Endothelial cell of umbilical vein (primary cell): ENCODE data around the gene TTLL11. TPM values are rescaled to one million over a fixed set of nuclear protein-coding genes. Genes with fewer than 3 reads are reported as not detected.

Experiments used
- BruUV-seq: library from RNA; stranded (reverse); fragments of 400-500 nt; replicated peaks from 2 replicates; lab custom pipeline; 2021; lab: Mats Ljungman, UMichigan
- CTCF ChIA-PET: fragments of 300-600, 350-600 bp; sonication (Branson Sonifier 250); formaldehyde crosslinking; loops from one replicate; lab custom pipeline; 2021; ENCODE audit warnings: antibody characterized with exemption, inconsistent platforms; lab: Charles Lee
- POLR2A ChIA-PET: fragments of 300-600, 350-600 bp; sonication (Branson Sonifier 250); formaldehyde crosslinking; loops from one replicate; lab custom pipeline; 2021; ENCODE audit warnings: antibody characterized with exemption, inconsistent platforms; lab: Charles Lee
- DNase-seq: peaks from one replicate; pipeline ENCODE4 v3.0.0-alpha.2; 2011; ENCODE audit warnings: low read depth, low spot score
- FAIRE-seq: peaks from 2 replicates; lab custom pipeline; 2011; peaks lifted over from hg19 to GRCh38; lab: Jason Lieb, UNC
- H2AFZ ChIP-seq: 2 replicates; pipeline ENCODE4 v1.6.0; 2012; ENCODE audit warnings: low read depth, low read length, control low read depth, inconsistent platforms
- H3K27ac ChIP-seq: 2 replicates; pipeline ENCODE4 v1.5.1; 2011; ENCODE audit warnings: low read depth, mild to moderate bottlenecking, control low read depth, low read length, moderate library complexity; ENCODE audit not compliant: insufficient read depth
- H3K27me3 ChIP-seq, 2 experiments: 2 replicates each; pipeline versions ENCODE4 v1.6.0 to v1.6.1; 2011; ENCODE audit warnings: low read length in 2 of 2, mixed read lengths in 1 of 2; ENCODE audit not compliant: control insufficient read depth in 2 of 2, insufficient read depth in 2 of 2
- H3K36me3 ChIP-seq, 2 experiments: 2 replicates in 1 of 2; 3 replicates in 1 of 2; pipeline ENCODE4 v1.5.1; 2011; ENCODE audit warnings: low read length in 2 of 2, mild to moderate bottlenecking in 1 of 2, moderate library complexity in 1 of 2; ENCODE audit not compliant: control insufficient read depth in 2 of 2, insufficient read depth in 2 of 2; ENCODE audit errors: extremely low read depth in 1 of 2
- H3K4me1 ChIP-seq: 3 replicates; pipeline ENCODE4 v1.5.1; 2011; ENCODE audit warnings: mild to moderate bottlenecking, low read length; ENCODE audit not compliant: control insufficient read depth, insufficient read depth; ENCODE audit errors: extremely low read depth
- H3K4me2 ChIP-seq: 2 replicates; pipeline ENCODE4 v1.6.1; 2011; ENCODE audit warnings: low read length, control low read depth, mixed read lengths; ENCODE audit not compliant: insufficient read depth
- H3K4me3 ChIP-seq, 3 experiments: fragments of 200-600 bp in 1 of 3; sonication (generic), shearing (Covaris generic) in 1 of 3; replicated peaks in 1 of 3; 2 replicates each; pipeline ENCODE4 v1.5.1; 2011 to 2016; ENCODE audit warnings: control low read depth in 3 of 3, low read length in 3 of 3, mild to moderate bottlenecking in 2 of 3, inconsistent platforms in 1 of 3, low read depth in 1 of 3, moderate library complexity in 1 of 3; ENCODE audit not compliant: insufficient read depth in 1 of 3
- H3K79me2 ChIP-seq: 2 replicates; pipeline ENCODE4 v1.6.0; 2012; ENCODE audit warnings: low read length, inconsistent platforms; ENCODE audit not compliant: control insufficient read depth, insufficient read depth
- H3K9ac ChIP-seq: replicated peaks from 2 replicates; pipeline ENCODE3; 2011; ENCODE audit warnings: low read length, control low read depth; ENCODE audit not compliant: insufficient read depth; ENCODE audit errors: extremely low read depth
- H3K9me1 ChIP-seq: replicated peaks from 3 replicates; pipeline ENCODE4 v1.6.0; 2011; ENCODE audit warnings: mild to moderate bottlenecking, low read length; ENCODE audit not compliant: control insufficient read depth, insufficient read depth; ENCODE audit errors: extremely low read depth
- H3K9me3 ChIP-seq: replicated peaks from 2 replicates; pipeline ENCODE4 v1.5.1; 2012; ENCODE audit warnings: low read length, inconsistent platforms; ENCODE audit not compliant: control insufficient read depth, insufficient read depth
- H4K20me1 ChIP-seq: replicated peaks from 2 replicates; pipeline ENCODE3; 2011; ENCODE audit warnings: mild to moderate bottlenecking, low read length; ENCODE audit not compliant: control insufficient read depth, insufficient read depth; ENCODE audit errors: extremely low read depth
- EZH2 ChIP-seq: IDR thresholded peaks from 2 replicates; pipeline ENCODE4 v1.6.1; 2012; ENCODE audit warnings: borderline replicate concordance, low read depth, mild to moderate bottlenecking, moderate library complexity, low read length, inconsistent platforms; ENCODE audit not compliant: severe bottlenecking
- FOS ChIP-seq: IDR thresholded peaks from 2 replicates; pipeline ENCODE4 v1.6.1; 2011; ENCODE audit warnings: mild to moderate bottlenecking, low read length, moderate library complexity, borderline replicate concordance; ENCODE audit not compliant: insufficient read depth
- GATA2 ChIP-seq: IDR thresholded peaks from 2 replicates; pipeline ENCODE4 v1.7.0; 2011; ENCODE audit warnings: low read depth, mild to moderate bottlenecking, moderate library complexity, mixed read lengths, low read length; ENCODE audit not compliant: insufficient read length, insufficient read depth
- JUN ChIP-seq: IDR thresholded peaks from 2 replicates; pipeline ENCODE4 v1.6.1; 2011; ENCODE audit warnings: borderline replicate concordance, low read depth; ENCODE audit not compliant: insufficient read length, insufficient read depth
- MYC ChIP-seq: IDR thresholded peaks from one replicate; pipeline ENCODE4 v1.6.1; 2011; ENCODE audit warnings: mild to moderate bottlenecking, low read depth, low read length
- POLR2AphosphoS5 ChIP-seq: IDR thresholded peaks from 2 replicates; pipeline ENCODE4 v1.6.1; 2012; ENCODE audit warnings: low read depth, mild to moderate bottlenecking, control low read depth, low read length, moderate library complexity; ENCODE audit not compliant: insufficient read depth
- dilution Hi-C: fragments of 300-500 bp; cut with MboI; formaldehyde crosslinking; loops from one replicate; pipeline ENCODE4 v1.15.0; 2019; ENCODE audit warnings: low sequenced_read_pairs; ENCODE audit not compliant: extremely low pct_ligation_motif_present
- intact Hi-C: fragments of 100-400 bp; cut with micrococcal nuclease; formaldehyde crosslinking; loops from one replicate; pipeline ENCODE4 v1.10.0; 2022
- polyA plus RNA-seq, 4 experiments: library from polyadenylated mRNA; depleted of rRNA in 3 of 4; stranded (reverse) in 3 of 4; unstranded in 1 of 4; fragments of >200 nt; gene quantifications; 2 replicates each; pipeline versions ENCODE4 v1.2.1 to v1.2.3, GENCODE V29; 2011 to 2012; ENCODE audit warnings: missing spikeins in 1 of 4
- total RNA-seq: library from RNA; stranded (reverse); gene quantifications from 2 replicates; pipeline ENCODE4 v1.2.3, GENCODE V29; 2021
- TF ChIP-seq, protein P1 (sequence below): IDR thresholded peaks from 2 replicates; pipeline ENCODE4 v1.6.1; 2011; ENCODE audit not compliant: insufficient read depth, insufficient read length
- TF ChIP-seq, protein P2 (sequence below), 2 donors: IDR thresholded peaks; 1 replicate in 1 of 2; 2 replicates in 1 of 2; pipeline ENCODE4 v1.5.1; 2011; ENCODE audit warnings: low read length in 2 of 2, mild to moderate bottlenecking in 2 of 2, moderate library complexity in 2 of 2, control low read depth in 1 of 2, inconsistent platforms in 1 of 2, low read depth in 1 of 2; ENCODE audit not compliant: insufficient read depth in 1 of 2; ENCODE audit errors: extremely low read depth in 1 of 2

Gene TTLL11
- total and polyA plus RNA-seq, 2 donors (not counting 3 experiments of a cell fraction or from before 2014, with no cell fraction given), result 4.9 to 5.1 TPM

GRCh38 chr9:121773954-121774714, 319.0 kb downstream of the TTLL11 start:
- ChIA-PET CTCF (no interaction called here), POLR2A (no interaction called here)
- Histone ChIP-seq H3K9me1 (no peaks in the 10 kb centered on the region), H3K9me3 (no peaks in the 10 kb centered on the region), H3K4me3 (no peak overlapping the region), H3K79me2 (no peaks in the 10 kb centered on the region), H3K4me2 (no peak overlapping the region), H2AFZ (no peak overlapping the region), H3K9ac (no peak overlapping the region), H3K27ac (no peak overlapping the region), H3K27me3 (no peaks in the 10 kb centered on the region), H4K20me1 (no peaks in the 10 kb centered on the region), H3K36me3 (peaks cover 0 to 55% of the 10 kb centered on the region in 2 experiments), H3K4me1 (peaks cover 14% of the 10 kb centered on the region)
- TF ChIP-seq GATA2 (no peak), FOS (no peak), JUN (no peak), POLR2AphosphoS5 (no peak), EZH2 (no peak), MYC (no peak)
- TF ChIP-seq, protein P1, sequence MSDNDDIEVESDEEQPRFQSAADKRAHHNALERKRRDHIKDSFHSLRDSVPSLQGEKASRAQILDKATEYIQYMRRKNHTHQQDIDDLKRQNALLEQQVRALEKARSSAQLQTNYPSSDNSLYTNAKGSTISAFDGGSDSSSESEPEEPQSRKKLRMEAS, result no peak
- TF ChIP-seq, protein P2, sequence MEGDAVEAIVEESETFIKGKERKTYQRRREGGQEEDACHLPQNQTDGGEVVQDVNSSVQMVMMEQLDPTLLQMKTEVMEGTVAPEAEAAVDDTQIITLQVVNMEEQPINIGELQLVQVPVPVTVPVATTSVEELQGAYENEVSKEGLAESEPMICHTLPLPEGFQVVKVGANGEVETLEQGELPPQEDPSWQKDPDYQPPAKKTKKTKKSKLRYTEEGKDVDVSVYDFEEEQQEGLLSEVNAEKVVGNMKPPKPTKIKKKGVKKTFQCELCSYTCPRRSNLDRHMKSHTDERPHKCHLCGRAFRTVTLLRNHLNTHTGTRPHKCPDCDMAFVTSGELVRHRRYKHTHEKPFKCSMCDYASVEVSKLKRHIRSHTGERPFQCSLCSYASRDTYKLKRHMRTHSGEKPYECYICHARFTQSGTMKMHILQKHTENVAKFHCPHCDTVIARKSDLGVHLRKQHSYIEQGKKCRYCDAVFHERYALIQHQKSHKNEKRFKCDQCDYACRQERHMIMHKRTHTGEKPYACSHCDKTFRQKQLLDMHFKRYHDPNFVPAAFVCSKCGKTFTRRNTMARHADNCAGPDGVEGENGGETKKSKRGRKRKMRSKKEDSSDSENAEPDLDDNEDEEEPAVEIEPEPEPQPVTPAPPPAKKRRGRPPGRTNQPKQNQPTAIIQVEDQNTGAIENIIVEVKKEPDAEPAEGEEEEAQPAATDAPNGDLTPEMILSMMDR (IDR thresholded peaks at IDR 0.05; ENCODE audit: extremely low read depth in 1 of 2, insufficient read depth in 1 of 2, low read depth in 1 of 2, low read length in 2 of 2), result no peak
- dilution Hi-C loops, result no loop called here
- no peak for FAIRE-seq
- BruUV-seq, result no TSS peak
- intact Hi-C loops, result no loop called here
- no peak for DNase-seq
